ENCODE measurements around the gene FBN1. TPM values are rescaled to one million over a fixed set of nuclear protein-coding genes. Genes with fewer than 3 reads are reported as not detected.

FBN1 gene
- total and polyA plus RNA-seq, 10 of the 15 experiments (the other 5 are each of a cell fraction or from before 2014, with no cell fraction given): 2.2 to 15.3 (median 7.0) TPM

GRCh38 chr15:48541341-48542278, 103.9 kb downstream of the FBN1 start (continued):
- peak; percentile 52 for TF ChIP-seq BCL3 (IDR thresholded peaks at IDR 0.05; ENCODE audit: borderline replicate concordance, insufficient read depth, low read depth, low read length, poor library complexity, severe bottlenecking)
- TF ChIP-seq TAF1 (IDR thresholded peaks at IDR 0.05; ENCODE audit: borderline replicate concordance, low read depth, low read length): peak; percentile 54; the same call in 1 of the 2 replicates
- TF ChIP-seq CBX3 (IDR thresholded peaks at IDR 0.05; ENCODE audit: borderline replicate concordance, low read depth): no peak

- intact Hi-C loops (cut with micrococcal nuclease; ENCODE audit: unreplicated experiment) (no loop called here), in situ Hi-C loops (cut with MboI) (no loop called here)
- ChIA-PET POLR2A (no interaction called here), CTCF (interaction anchor here (1.1 kb wide), 1 partner anchor 136 kb away, joined by 3 read pairs; no protein-coding TSS in a partner anchor), SMC1A (ENCODE audit: uncharacterized antibody, unreplicated experiment) (interaction anchor here (1.1 kb wide), 1 partner anchor 182 kb away, joined by 3 read pairs; no protein-coding TSS in a partner anchor), RAD21 (ENCODE audit: unreplicated experiment) (no interaction called here)
- no peak overlapping the region for H3K4me3 ChIP-seq
- TF ChIP-seq HCFC1 (IDR thresholded peaks at IDR 0.05; ENCODE audit: low read length) (no peak), BHLHE40 (IDR thresholded peaks at IDR 0.05; ENCODE audit: borderline replicate concordance in 1 of 2, low read depth in 2 of 2, low read length in 1 of 2) (no peak), POLR2AphosphoS2 (IDR thresholded peaks at IDR 0.05; ENCODE audit: low read depth, low read length) (no peak), ATF3 (IDR thresholded peaks at IDR 0.05; ENCODE audit: borderline replicate concordance, extremely low read depth, low read depth, low read length) (no peak), SPI1 (IDR thresholded peaks at IDR 0.05; ENCODE audit: borderline replicate concordance, insufficient read depth, low read depth, low read length) (no peak), ATF7 (IDR thresholded peaks at IDR 0.05; ENCODE audit: low read depth) (no peak), YBX1 (IDR thresholded peaks at IDR 0.05) (no peak)
- ATAC-seq (no peak), DNase-seq (ENCODE audit: low read depth, low spot score) (no peak), FAIRE-seq (no peak)
- H3K9ac ChIP-seq (ENCODE audit: control insufficient read depth, insufficient read depth, low read length): no peak overlapping the region
- H3K4me1 ChIP-seq (ENCODE audit: control insufficient read depth, insufficient read depth, low read length): peaks cover 6% of the 10 kb centered on the region
- H2AFZ ChIP-seq (ENCODE audit: control insufficient read depth, low read depth, low read length): no peak overlapping the region
- H3K79me2 ChIP-seq (ENCODE audit: control insufficient read depth, insufficient read depth, low read length): no peaks in the 10 kb centered on the region
- BruUV-seq (replicated peaks): no TSS peak
- no peak overlapping the region for H3K4me2 ChIP-seq (ENCODE audit: control insufficient read depth, insufficient read depth)
- no peaks in the 10 kb centered on the region for H3K27me3 ChIP-seq (replicated peaks in 1 of 2; ENCODE audit: control insufficient read depth in 2 of 2, insufficient read depth in 2 of 2, low read length in 1 of 2)
- no peak overlapping the region for H3K27ac ChIP-seq (ENCODE audit: control insufficient read depth, insufficient read depth)
- H3K9me3 ChIP-seq (replicated peaks; ENCODE audit: control insufficient read depth, insufficient read depth, low read length): no peaks in the 10 kb centered on the region
- 50% methylated on average over 2 of the region's 2 CpGs for WGBS (ENCODE audit: insufficient coverage, insufficient replicate concordance, low lambda C conversion rate, missing lambda C conversion rate)
- H4K20me1 ChIP-seq (ENCODE audit: control insufficient read depth, insufficient read depth): no peaks in the 10 kb centered on the region
- H3K36me3 ChIP-seq (ENCODE audit: control insufficient read depth in 2 of 2, insufficient read depth in 2 of 2, low read length in 1 of 2): no peaks in the 10 kb centered on the region
Observed at GRCh38 chr15:48540756-48541155, 104.8 kb downstream of the FBN1 start.
